Activated T-helper 9 cell treated with anti-CD3 and anti-CD28 coated beads, Interleukin-2, amount 50 U/mL, for 16 hours (primary cell): Measurements from ENCODE around the gene IFI44.

Source experiments
- DNase-seq: peaks from one replicate; pipeline ENCODE4 v3.0.0-alpha.2; 2020; ENCODE audit warnings: low read depth

IFI44 gene

DNA sequence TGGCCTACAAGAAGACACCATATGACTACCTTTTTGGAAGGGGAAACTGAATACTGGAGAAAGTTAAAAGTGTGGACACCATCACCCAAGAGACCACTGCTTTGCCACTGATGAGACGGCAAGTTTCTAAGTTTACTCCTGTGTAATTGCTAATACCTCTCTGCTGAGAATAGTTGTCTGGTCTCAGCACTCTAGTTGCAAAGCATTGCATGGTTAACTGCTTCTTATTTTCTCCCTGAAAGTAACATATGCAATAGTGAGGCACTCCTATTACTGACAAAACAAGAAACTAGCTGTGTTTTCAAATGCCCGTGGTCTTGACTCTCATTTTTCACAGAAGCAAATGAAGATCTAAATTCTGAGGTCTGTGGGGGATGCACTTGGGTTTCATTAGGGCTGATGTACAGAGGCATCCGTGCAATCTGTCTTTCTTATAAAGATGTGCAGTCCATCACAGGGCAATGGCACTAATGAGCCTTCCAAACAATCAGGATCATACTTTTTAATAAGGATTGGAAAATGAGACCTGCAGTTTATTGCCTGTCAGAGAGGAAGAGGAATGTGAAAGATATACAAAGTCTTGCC, 62.9 kb downstream of the IFI44 start:
- DNase-seq: no peak

DNA sequence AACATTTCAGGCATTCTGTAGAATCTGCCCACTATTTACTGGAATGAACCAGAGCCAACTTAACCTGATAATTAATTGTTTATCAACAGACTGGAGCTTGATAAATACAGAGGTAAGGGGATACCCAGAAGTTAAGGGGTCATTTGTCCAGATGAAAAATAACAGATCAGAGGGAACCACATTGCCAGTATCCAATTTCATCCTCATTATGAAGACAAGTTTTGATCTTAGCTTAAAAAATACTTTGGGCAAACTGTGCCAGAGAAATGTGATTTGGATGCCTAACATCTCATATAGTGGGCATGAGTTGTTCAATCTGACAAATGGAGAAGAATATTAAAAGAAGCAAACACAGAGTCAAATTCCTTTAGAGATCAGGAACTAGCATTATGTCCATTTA, 63.7 kb downstream of the IFI44 start:
- no peak for DNase-seq
